HCT116 (cell line): ENCODE measurements around the gene TMEM132A.

Experiments
- CEBPB ChIP-seq: IDR thresholded peaks from 2 replicates; pipeline ENCODE4 v1.6.1; 2012; ENCODE audit warnings: low read depth
- EZH2 ChIP-seq: fragments of 200-600 bp; sonication (generic); IDR thresholded peaks from 2 replicates; pipeline ENCODE4 v1.6.1; 2017; ENCODE audit warnings: antibody characterized with exemption, mixed run types
- EZH2phosphoT487 ChIP-seq: fragments of 200-600 bp; IDR thresholded peaks from 2 replicates; pipeline ENCODE4 v1.6.1; 2018; ENCODE audit warnings: antibody characterized with exemption, borderline replicate concordance
- JUND ChIP-seq: IDR thresholded peaks from 2 replicates; pipeline ENCODE4 v1.6.1; 2012
- POLR2A ChIP-seq: IDR thresholded peaks from 2 replicates; pipeline ENCODE4 v1.7.0; 2011; ENCODE audit warnings: borderline replicate concordance; ENCODE audit not compliant: insufficient read depth, insufficient read length; ENCODE audit errors: extremely low read depth
- POLR2AphosphoS5 ChIP-seq: IDR thresholded peaks from 2 replicates; pipeline ENCODE4 v1.6.1; 2011; ENCODE audit warnings: mild to moderate bottlenecking, low read depth, low read length, moderate library complexity
- RAD21 ChIP-seq: IDR thresholded peaks from 2 replicates; pipeline ENCODE4 v1.6.1; 2012; ENCODE audit warnings: low read depth, mild to moderate bottlenecking
- REST ChIP-seq: IDR thresholded peaks from 2 replicates; pipeline ENCODE4 v1.6.1; 2012; ENCODE audit warnings: low read depth
- YY1 ChIP-seq: IDR thresholded peaks from 2 replicates; pipeline ENCODE4 v1.6.1; 2011; ENCODE audit warnings: low read length, low read depth, moderate library complexity, mild to moderate bottlenecking; ENCODE audit not compliant: insufficient replicate concordance; ENCODE audit errors: extremely low read depth
- TF ChIP-seq, protein P1 (sequence below), 3 experiments: fragments of 200-600 bp in 1 of 3; sonication (generic) in 1 of 3; IDR thresholded peaks in 2 of 3; conservative IDR thresholded peaks in 1 of 3; 2 replicates each; pipeline ENCODE4 v1.5.1; 2012 to 2017; ENCODE audit warnings: low read depth in 2 of 3, low read length in 2 of 3, antibody characterized with exemption in 1 of 3, borderline replicate concordance in 1 of 3, control low read depth in 1 of 3, mild to moderate bottlenecking in 1 of 3, mixed read lengths in 1 of 3, mixed run types in 1 of 3, moderate library complexity in 1 of 3; ENCODE audit not compliant: insufficient read depth in 1 of 3
- TF ChIP-seq, protein P2 (sequence below): IDR thresholded peaks from 2 replicates; pipeline ENCODE4 v1.6.1; 2012

- no peak for TF ChIP-seq EZH2phosphoT487
- TF ChIP-seq CEBPB = no peak
- TF ChIP-seq, protein P1, sequence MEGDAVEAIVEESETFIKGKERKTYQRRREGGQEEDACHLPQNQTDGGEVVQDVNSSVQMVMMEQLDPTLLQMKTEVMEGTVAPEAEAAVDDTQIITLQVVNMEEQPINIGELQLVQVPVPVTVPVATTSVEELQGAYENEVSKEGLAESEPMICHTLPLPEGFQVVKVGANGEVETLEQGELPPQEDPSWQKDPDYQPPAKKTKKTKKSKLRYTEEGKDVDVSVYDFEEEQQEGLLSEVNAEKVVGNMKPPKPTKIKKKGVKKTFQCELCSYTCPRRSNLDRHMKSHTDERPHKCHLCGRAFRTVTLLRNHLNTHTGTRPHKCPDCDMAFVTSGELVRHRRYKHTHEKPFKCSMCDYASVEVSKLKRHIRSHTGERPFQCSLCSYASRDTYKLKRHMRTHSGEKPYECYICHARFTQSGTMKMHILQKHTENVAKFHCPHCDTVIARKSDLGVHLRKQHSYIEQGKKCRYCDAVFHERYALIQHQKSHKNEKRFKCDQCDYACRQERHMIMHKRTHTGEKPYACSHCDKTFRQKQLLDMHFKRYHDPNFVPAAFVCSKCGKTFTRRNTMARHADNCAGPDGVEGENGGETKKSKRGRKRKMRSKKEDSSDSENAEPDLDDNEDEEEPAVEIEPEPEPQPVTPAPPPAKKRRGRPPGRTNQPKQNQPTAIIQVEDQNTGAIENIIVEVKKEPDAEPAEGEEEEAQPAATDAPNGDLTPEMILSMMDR (IDR thresholded peaks at IDR 0.05 in 2 of 3, conservative IDR thresholded peaks at IDR 0.05 in 1 of 3; ENCODE audit: borderline replicate concordance in 1 of 3, insufficient read depth in 1 of 3, low read depth in 2 of 3, low read length in 2 of 3) = no peak
- TF ChIP-seq REST = no peak
- no peak for TF ChIP-seq POLR2AphosphoS5
- no peak for TF ChIP-seq JUND
- no peak for TF ChIP-seq RAD21
- TF ChIP-seq POLR2A = no peak
- TF ChIP-seq YY1 = no peak
- TF ChIP-seq EZH2 = no peak
- TF ChIP-seq, protein P2, sequence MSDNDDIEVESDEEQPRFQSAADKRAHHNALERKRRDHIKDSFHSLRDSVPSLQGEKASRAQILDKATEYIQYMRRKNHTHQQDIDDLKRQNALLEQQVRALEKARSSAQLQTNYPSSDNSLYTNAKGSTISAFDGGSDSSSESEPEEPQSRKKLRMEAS = no peak
Observed at GRCh38 chr11:60936467-60937143, 12.3 kb downstream of the TMEM132A start.
